EH (cell line): Measurements from ENCODE around the gene FNTB.

ENCODE experiments used
- DNase-seq: peaks from one replicate; pipeline ENCODE4 v3.0.0-alpha.2; 2015; ENCODE audit warnings: low read depth

The FNTB gene

GRCh38 chr14:64979336-64980074 lies 7.2 kb upstream of the FNTB start:
- peak; percentile 53 for DNase-seq

GRCh38 chr14:64983439-64984310 lies 3.0 kb upstream of the FNTB start:
- DNase-seq, result peak; percentile 62

GRCh38 chr14:64987438-64987767 lies 708 bp downstream of the FNTB start:
- DNase-seq, result no peak

GRCh38 chr14:64990296-64990695 lies 3.6 kb downstream of the FNTB start:
- DNase-seq, result no peak

- DNase-seq, result no peak
Measured at GRCh38 chr14:64990939-64991338, 4.2 kb downstream of the FNTB start.

- no peak for DNase-seq
Measured at GRCh38 chr14:64992328-64992885, 5.7 kb downstream of the FNTB start.

- DNase-seq, result no peak
Measured at GRCh38 chr14:64993266-64993930, 6.7 kb downstream of the FNTB start.

GRCh38 chr14:64994540-64994939 lies 7.8 kb downstream of the FNTB start:
- DNase-seq, result no peak

GRCh38 chr14:64995291-64995690 lies 8.6 kb downstream of the FNTB start:
- DNase-seq, result no peak

GRCh38 chr14:64997108-64997794 lies 10.6 kb downstream of the FNTB start:
- DNase-seq, result no peak

GRCh38 chr14:64998455-64998931 lies 11.8 kb downstream of the FNTB start:
- no peak for DNase-seq

- peak; percentile 84 for DNase-seq
Measured at GRCh38 chr14:65000898-65001591, 14.3 kb downstream of the FNTB start.

- no peak for DNase-seq
Measured at GRCh38 chr14:65001723-65002122, 15.0 kb downstream of the FNTB start.

GRCh38 chr14:65002586-65003210 lies 16.0 kb downstream of the FNTB start:
- DNase-seq, result peak; percentile 69

GRCh38 chr14:65003394-65003793 lies 16.7 kb downstream of the FNTB start:
- DNase-seq, result no peak

- peak; percentile 16 for DNase-seq
Measured at GRCh38 chr14:65006261-65006721, 19.6 kb downstream of the FNTB start.

- no peak for DNase-seq
Measured at GRCh38 chr14:65007202-65007601, 20.5 kb downstream of the FNTB start.

GRCh38 chr14:65010211-65010931 lies 23.7 kb downstream of the FNTB start:
- no peak for DNase-seq

GRCh38 chr14:65011538-65011937 lies 24.8 kb downstream of the FNTB start:
- DNase-seq, result no peak

GRCh38 chr14:65012353-65012752 lies 25.7 kb downstream of the FNTB start:
- no peak for DNase-seq
